ENCODE measurements around the gene EID1. TPM values are rescaled to one million over a fixed set of nuclear protein-coding genes. Genes with fewer than 3 reads are reported as not detected.

Gene EID1
- total and polyA plus RNA-seq, 2 donors (not counting 3 experiments of a cell fraction or from before 2014, with no cell fraction given) = 146 to 155 TPM

- Histone ChIP-seq H3K9me1 (replicated peaks; ENCODE audit: control insufficient read depth, extremely low read depth, insufficient read depth, low read length) (no peaks in the 10 kb centered on the region), H3K4me2 (ENCODE audit: insufficient read depth, low read length) (no peak overlapping the region), H4K20me1 (replicated peaks; ENCODE audit: control insufficient read depth, extremely low read depth, insufficient read depth, low read length) (no peaks in the 10 kb centered on the region), H3K27me3 (ENCODE audit: control insufficient read depth in 2 of 2, insufficient read depth in 2 of 2, low read length in 2 of 2) (peaks cover 9 to 17% of the 10 kb centered on the region in 2 experiments), H3K4me1 (ENCODE audit: control insufficient read depth, extremely low read depth, insufficient read depth, low read length) (no peaks in the 10 kb centered on the region), H3K4me3 (replicated peaks in 1 of 3; ENCODE audit: insufficient read depth in 1 of 3, low read depth in 1 of 3, low read length in 3 of 3) (no peak overlapping the region), H3K36me3 (ENCODE audit: control insufficient read depth in 2 of 2, extremely low read depth in 1 of 2, insufficient read depth in 2 of 2, low read length in 2 of 2) (no peaks in the 10 kb centered on the region), H3K9ac (replicated peaks; ENCODE audit: extremely low read depth, insufficient read depth, low read length) (no peak overlapping the region), H2AFZ (ENCODE audit: low read depth, low read length) (no peak overlapping the region), H3K79me2 (ENCODE audit: control insufficient read depth, insufficient read depth, low read length) (no peaks in the 10 kb centered on the region), H3K27ac (ENCODE audit: insufficient read depth, low read depth, low read length) (no peak overlapping the region), H3K9me3 (replicated peaks; ENCODE audit: control insufficient read depth, insufficient read depth, low read length) (no peaks in the 10 kb centered on the region)
- no TSS peak for BruUV-seq (replicated peaks)
- POLR2A ChIA-PET = no interaction called here
- CTCF ChIA-PET = interaction anchor here (1.2 kb wide), 1 partner anchor 10 kb away, joined by 3 read pairs; no protein-coding TSS in a partner anchor
- dilution Hi-C loops (cut with MboI; ENCODE audit: extremely low pct_ligation_motif_present, low sequenced_read_pairs) (no loop called here), intact Hi-C loops (cut with micrococcal nuclease) (no loop called here)
- FAIRE-seq = no peak
- TF ChIP-seq GATA2 (IDR thresholded peaks at IDR 0.05; ENCODE audit: insufficient read depth, insufficient read length, low read depth, low read length) = no peak
- TF ChIP-seq CTCF (IDR thresholded peaks at IDR 0.05; ENCODE audit: extremely low read depth in 1 of 2, insufficient read depth in 1 of 2, low read depth in 1 of 2, low read length in 2 of 2) = no peak
- no peak for TF ChIP-seq EZH2 (IDR thresholded peaks at IDR 0.05; ENCODE audit: borderline replicate concordance, low read depth, low read length, severe bottlenecking)
- TF ChIP-seq POLR2AphosphoS5 (IDR thresholded peaks at IDR 0.05; ENCODE audit: insufficient read depth, low read depth, low read length) = no peak
- TF ChIP-seq JUN (IDR thresholded peaks at IDR 0.05; ENCODE audit: borderline replicate concordance, insufficient read depth, insufficient read length, low read depth) = no peak
- TF ChIP-seq POLR2A (IDR thresholded peaks at IDR 0.05; ENCODE audit: low read depth, low read length) = no peak
- TF ChIP-seq FOS (IDR thresholded peaks at IDR 0.05; ENCODE audit: borderline replicate concordance, insufficient read depth, low read length) = no peak
- no peak for TF ChIP-seq MAX (IDR thresholded peaks at IDR 0.05; ENCODE audit: insufficient read depth, insufficient read length)
- DNase-seq (ENCODE audit: low read depth, low spot score) = no peak
Observed at GRCh38 chr15:48899793-48900192, 21.9 kb downstream of the EID1 start.
